Left ventricle myocardium superior (tissue), 1 donor: ENCODE measurements around the gene GRIK3. TPM values are rescaled to one million over a fixed set of nuclear protein-coding genes. Genes with fewer than 3 reads are reported as not detected.
"Not testable (repeated sequence)": the region's sequence is repeated elsewhere in the genome, so short reads cannot be mapped to it uniquely, and the experiment has no call there.

Experiments
- ATAC-seq: fragments of 200-7000 bp; cut with Tn5 transposase; one replicate; pipeline ENCODE4 v1.9.1; 2020; ENCODE audit warnings: mild to moderate bottlenecking, moderate library complexity
- DNase-seq: peaks from one replicate; pipeline ENCODE4 v3.0.0-alpha.2; 2020
- intact Hi-C: fragments of 100-400 bp; cut with micrococcal nuclease; formaldehyde crosslinking; loops from one replicate; pipeline ENCODE4 v1.11.0; 2022
- total RNA-seq: library from RNA; stranded (reverse); fragmentation: NEBNext Ultra II Directional; extraction: Animal tissue kit (Norgen Biotek cat#: 25700); gene quantifications from one replicate; pipeline ENCODE4 v1.2.1, GENCODE V29; 2021
- donor health status: DM: no; HTN: yes; CAD: no; lungs with severe emphysema.

The GRIK3 gene
- total RNA-seq, 1 donor from 2014 or later = 0.62 TPM

DNA sequence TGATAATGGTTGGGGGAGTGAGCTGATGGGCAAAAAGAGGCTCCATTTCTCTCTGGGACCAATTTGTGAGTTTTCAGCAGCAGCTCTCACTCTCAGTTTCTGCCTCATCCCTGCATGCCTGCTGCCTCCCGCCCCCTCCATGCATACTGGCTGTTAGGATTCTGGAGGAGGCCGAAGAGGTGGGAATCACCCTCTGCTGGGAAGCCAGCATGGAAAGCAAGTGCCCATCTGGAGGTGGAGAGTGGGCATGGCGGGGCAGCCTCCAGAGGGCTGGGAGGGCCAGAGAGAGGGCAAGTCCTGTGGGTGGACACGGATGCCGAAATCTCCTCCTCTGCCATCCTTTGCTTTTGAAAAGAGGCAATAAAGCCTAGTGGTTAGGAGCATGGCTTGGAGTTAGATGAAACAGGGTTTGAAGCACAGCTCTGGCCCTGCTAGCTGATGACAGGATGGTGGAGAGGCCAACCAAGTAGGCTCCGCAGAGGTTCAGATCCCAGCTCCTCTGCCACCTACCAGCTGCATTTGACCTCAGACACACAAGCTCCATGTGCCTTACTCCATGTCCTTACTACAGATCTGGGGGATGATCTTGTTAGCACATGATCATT, 113.4 kb downstream of the GRIK3 start:
- ATAC-seq = no peak

DNA sequence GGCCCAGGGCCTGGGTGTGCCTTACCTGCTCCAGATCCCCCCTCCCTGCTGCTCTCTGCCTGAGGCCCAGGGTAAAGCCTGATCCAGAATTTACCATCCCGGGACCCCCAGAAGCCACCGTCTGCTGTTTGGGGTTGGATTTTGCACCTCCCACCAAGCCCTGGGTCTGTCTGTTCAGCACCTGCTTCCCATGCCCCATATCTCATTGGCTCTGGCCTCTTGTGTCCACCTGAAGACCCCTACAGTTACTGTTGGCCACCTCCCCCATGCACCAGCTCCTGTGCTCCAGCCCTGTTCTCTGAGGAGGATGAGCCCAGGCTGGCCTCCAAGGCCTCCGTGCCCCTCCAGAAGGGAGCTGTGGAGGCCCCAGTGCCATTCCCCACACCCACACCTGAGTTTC, 113.9 kb downstream of the GRIK3 start:
- intact Hi-C loops = no loop called here
- no peak for ATAC-seq
- DNase-seq = no peak

More for the DNA sequence above, 113.4 kb downstream of the GRIK3 start:
- intact Hi-C loops = no loop called here
- DNase-seq = no peak

DNA sequence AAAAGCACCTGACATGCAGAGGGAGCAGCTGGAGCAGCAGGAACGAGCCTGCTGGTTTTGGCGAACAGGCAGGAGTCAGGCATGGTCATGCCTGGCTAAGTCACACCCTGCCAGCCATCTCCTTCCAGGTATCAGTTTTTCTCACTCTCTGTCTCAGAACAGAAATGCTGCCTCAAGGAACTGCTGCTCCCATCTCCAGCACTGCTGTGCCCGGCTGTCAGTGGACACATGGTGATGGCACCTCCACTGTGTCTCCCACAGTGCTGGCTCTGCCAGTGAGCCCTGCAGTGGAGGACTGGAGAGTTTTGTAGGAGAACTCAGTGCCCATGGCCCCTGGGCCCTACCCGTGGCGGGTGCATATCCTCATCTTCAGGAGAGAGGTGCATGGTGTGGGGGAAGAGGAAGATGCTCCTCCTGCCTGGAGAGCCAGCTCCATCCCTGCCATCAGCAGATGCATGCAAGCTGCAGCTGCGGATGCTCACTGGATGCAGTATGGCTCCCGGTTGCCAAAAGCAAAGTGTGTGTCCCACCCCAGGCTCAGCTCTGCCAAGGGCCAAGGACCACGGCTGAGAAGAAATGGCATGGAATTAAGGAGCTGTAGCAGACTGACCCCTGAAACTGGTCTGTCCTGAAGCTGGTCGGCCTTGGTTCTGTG, 114.7 kb downstream of the GRIK3 start:
- intact Hi-C loops = no loop called here
- no peak for ATAC-seq

DNA sequence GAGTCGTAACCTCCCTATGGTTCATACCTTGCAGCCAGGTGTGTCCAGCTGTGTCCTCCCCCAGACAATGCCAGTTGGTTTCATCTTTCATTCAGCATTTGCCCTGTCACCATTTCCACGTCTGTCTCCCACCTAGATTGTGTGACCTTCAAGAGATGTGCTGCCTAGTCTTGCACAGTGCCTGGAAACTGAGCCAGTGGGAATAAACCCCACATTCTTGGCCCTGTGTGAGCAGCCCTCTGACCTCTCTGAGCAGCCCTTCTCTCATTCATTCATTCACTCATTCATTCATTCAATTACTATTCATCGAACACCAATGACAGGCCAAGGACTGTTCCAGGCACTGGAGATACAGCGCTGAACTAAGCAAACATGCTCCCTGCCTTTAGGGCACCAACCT, 115.7 kb downstream of the GRIK3 start:
- no peak for DNase-seq
- intact Hi-C loops = no loop called here
- ATAC-seq = no peak

More for the DNA sequence above, 114.7 kb downstream of the GRIK3 start:
- no peak for DNase-seq

DNA sequence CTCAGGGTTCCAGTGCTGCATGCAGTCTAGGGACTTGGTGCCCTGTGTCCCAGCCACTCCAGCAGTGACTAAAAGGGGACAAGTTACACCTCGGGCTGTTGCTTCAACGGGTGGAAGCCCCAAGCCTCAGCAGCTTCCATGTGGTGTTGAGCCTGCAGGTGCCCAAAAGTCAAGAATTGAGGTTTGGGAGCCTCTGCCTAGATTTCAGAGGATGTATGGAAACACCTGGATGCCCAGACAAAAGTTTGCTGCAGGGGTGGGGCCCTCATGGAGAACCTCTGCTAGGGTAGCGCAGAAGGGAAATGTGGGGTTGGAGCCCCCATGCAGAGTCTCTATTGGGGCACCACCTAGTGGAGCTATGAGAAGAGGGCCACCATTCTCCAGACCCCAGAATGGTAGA, 117.8 kb downstream of the GRIK3 start:
- ATAC-seq, DNase-seq, intact Hi-C loops: not testable (repeated sequence)

DNA sequence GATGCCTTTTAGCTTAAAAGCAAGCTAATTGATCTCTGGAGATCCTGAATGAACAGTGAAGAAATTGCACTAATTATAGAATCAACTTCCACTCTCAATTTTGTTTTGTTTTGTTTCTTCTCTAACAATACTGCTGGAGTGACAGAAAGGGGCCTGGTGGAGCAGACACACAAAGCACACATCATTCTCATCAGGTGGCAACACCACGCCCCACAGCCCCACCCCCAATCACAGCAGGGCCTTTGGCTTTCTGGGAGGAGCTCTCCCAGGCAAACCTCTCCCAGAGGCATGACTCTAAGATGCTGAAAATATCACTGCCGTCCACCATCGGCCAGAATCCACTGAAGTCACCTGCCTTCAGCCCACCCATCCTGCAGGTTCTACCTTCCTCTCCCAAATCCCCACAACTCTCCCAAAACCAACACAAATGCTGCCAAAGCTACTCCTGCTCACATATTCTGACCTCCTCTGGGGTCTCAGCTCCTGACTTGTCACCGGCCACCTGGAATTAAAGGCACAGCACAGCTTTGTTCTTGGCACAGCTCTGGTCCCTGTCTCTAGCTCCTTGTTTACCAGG, 120.7 kb downstream of the GRIK3 start:
- ATAC-seq (no peak), DNase-seq (no peak)
- intact Hi-C loops = no loop called here

DNA sequence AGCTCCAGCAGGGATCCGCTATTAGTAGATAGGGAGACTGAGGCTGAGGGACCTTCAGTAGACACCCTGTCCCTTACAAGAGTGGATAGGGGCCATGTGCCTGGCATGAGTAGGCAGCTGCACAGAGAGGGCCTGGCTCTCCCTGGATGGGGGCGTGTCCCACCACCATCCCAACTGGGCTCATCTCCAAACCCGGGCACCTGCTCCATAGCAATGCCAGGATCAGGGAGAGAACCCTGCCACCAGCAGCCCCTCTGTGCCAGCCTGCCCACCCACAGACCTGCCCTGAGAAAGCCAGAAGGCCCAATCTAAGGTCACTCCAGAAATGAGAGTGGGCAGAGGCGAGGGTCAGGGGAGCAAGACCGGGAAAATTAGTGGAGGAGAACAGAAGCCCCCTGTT, 121.3 kb downstream of the GRIK3 start:
- DNase-seq (no peak), ATAC-seq (no peak)
- intact Hi-C loops = no loop called here

DNA sequence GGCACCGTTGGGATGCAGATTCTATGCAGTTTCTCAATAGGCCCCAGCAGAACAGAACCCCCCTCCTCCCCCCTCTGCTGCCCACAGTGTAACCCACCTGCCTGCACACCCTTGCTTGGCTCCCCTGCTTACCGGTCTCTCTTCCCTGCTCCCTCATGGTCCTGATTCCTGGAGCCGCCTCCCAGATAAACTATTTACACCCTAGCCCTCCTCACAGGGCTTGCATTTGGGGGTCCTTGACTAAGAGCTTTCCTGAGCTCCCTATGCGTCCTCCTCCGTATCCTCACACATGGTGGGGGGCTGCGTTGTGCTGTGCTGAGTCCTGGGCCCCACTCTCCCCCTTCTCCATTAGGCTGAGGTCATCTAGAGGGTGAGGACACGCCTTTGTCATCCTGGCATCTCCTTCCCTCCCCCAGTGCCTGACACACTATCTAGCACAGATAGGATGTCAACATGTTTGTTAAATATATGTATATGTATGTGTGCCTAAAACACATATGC, 121.9 kb downstream of the GRIK3 start:
- DNase-seq = no peak
- no peak for ATAC-seq
- intact Hi-C loops = no loop called here

DNA sequence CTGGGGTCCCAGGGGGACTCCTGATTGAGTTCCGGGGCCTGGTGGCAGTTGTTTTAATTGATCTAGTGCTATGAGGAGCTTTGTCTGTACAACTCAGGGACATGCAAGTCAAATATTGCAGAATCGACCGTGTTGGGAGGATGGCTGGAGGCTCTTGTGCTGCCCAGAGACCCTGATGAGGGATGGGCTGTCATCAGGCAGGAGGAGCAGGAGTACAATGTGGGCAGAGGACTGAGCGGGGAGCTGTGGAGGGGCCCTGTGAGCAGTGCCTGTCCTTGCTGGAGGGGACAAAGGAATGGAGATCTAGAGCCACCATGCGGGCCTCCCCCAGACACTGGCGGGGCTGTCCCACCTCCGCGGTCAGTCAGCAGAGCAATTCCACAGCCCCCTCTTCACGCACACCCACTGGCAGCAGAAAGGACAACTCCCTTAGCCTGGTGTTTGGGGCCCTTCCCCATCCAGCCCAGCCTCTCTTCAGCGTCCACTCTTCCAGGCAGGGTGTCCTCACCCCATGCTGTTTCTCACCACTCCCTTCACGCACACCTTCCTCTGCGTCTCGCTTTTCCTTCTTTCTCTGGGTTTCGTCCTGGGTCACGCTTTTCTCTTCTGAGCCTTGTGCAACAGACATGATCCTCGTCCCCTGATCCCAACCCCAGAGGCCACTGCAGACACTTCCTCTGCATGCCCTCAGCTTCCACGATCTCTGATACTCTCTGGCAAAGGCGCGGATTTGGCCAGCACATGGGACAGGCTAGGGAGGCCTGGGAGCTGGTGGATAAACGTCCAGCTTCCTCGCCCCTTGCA, 122.6 kb downstream of the GRIK3 start:
- ATAC-seq (no peak), DNase-seq (no peak)
- intact Hi-C loops = no loop called here

DNA sequence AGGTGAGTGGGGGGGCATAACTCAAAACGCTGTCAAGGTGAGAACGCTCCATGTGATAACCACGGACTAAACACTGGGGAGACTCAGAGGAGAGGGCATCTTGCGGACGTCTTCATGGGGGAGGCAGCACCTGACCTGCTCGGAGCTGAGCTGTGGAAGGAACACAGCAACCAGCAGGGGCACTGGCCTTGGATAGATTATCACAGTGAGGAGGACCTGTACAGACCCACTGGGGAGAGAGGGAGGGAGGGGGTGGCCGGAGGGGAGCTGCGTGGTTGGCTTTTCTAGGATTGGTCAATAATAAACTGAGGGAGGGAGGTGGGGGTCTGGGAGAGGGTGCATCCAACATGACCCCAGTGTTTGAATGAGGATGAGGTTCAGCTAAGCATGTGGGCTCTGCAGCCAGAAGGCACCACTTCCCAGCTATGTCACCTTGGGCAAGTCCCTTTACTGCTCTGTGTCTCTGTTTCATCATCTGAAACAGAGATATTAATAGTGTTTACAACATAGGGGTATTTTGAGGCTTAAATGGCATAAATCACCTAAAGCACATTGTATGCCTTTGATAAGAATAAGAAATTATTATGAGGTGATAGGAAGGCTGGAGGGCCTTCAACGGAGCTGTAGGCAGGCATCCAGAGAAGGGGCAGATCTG, 123.3 kb downstream of the GRIK3 start:
- intact Hi-C loops = no loop called here
- ATAC-seq (no peak), DNase-seq (no peak)

DNA sequence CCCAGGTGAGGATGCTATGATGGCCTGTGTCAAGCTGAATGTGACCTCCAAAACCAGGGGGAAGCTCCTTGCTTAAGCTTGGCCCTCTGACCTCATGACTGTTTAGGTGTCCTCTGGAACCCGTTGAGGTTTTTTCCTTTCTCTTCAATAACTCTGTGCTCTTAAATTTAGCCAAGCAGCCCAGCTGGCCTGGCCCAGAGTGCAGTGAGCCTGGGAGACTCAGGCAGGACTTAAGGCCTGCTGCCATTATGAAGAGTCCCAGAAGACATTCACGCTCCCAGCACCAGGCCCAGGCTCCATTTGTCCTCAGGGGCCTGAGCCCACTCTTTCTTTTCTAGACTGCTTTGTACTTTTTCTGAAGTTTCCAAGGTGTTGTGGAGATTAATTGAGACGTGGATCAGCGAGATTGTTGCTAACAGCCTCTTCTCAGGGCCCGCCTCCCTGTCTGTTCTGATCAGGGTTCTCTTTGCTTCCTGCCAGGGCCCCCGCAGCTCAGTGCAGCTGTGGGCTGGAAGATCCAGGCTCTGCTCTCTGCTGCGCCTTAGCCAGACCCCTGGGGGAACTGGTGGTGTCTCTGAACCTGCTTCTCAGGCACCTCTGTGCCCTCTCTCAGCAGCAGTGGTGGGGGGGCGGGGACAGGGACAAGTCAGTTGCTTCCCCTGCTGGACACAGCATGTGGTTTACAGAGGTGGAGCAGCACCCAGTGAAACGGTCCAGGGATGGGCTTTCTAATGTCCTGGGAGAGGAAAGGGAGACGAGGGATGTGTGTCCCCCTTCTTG, 124.2 kb downstream of the GRIK3 start:
- ATAC-seq = no peak
- intact Hi-C loops = no loop called here

DNA sequence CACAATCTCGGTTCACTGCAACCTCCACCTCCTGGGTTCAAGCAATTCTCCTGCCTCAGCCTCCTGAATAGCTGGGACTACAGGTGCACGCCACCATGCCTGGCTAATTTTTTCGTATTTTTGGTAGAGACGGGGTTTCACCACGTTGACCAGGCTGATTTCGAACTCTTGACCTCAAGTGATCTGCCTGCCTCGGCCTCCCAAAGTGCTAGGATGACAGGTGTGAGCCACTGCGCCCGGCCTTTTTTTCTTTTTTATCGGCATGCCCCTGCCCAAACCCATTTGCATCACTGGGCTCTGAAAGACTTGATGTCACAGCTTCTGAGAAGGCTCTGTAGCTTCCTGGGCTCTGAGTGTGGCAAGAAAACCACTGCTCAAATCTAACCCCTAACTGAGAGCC, 125.0 kb downstream of the GRIK3 start:
- intact Hi-C loops, DNase-seq, ATAC-seq: not testable (repeated sequence)

More for the DNA sequence above, 124.2 kb downstream of the GRIK3 start:
- no peak for DNase-seq

DNA sequence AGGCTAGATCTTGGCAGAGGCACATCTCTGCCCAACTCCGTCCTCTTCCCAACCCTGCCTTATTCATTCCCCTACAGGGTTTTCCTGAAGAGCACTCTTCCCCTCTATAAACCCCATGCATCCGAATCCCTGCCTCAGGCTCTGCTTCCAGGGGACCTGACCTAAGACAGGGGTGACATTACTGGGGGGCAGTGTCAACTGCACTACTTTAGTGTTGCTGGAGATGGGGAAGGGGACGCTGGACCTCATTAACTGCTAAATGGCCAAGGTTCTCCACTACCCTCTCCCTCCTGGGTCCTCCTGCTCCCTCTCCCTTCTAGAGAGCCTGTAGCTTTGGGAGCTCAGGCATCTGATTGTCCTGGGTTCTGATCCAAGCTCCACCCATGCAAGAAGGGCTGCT, 126.2 kb downstream of the GRIK3 start:
- intact Hi-C loops = no loop called here
- DNase-seq = no peak
- ATAC-seq = no peak

DNA sequence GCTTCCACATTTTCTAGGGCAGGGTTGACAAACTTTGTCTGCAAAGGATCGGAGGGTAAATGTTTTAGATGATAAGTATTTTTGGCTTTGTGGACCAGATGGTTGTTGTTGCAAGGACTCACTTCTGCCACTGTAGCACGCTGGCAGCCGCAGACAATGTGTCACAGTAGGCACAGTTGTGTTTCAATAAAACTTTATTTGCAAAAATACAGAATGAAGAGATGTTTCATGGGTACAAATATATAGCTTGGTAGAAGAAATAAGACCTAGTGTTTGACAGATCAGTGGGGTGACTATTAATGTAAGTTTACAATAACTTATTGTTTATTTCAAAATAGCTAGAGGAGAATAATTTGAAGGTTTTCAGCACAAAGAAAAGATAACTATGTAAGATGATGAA, 127.8 kb downstream of the GRIK3 start:
- ATAC-seq = no peak
- DNase-seq = no peak
- intact Hi-C loops = no loop called here

DNA sequence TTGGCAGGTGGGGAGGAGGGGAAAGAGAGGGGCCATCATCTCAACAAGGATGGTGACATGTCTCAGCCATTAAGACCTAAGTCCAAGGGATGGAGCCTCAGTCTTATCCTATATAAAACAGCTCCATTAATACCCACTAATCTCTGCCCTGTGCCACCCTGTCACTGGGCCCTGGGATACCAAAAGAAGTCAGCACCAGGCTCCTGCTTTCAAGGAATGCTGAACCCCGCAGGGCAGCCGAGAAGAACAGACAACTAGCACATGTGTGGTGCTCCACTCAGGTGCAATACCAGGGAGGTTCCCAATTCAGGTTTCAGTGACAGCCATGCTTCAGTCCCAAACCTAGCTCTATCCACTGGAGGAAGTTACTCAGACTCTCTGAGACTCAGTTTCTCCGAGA, 128.4 kb downstream of the GRIK3 start:
- ATAC-seq (no peak), DNase-seq (no peak)
- intact Hi-C loops = no loop called here

DNA sequence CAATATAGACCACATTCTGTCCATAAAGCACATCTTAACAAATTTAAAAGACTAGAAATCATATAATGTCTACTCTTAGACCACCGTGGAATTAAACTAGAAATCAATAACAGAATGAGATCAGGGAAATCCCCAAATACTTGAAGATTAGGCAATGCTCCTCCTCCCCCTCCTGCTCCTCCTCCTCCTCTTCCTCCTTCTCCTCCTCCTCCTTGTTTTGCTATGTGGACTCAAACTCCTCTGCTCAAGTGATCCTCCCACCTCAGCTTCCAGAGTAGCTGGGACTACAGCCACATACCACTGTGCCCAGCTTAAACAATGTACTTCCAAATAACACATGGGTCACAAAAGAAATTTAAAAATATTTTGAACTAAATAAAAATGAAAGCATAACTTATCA, 134.2 kb downstream of the GRIK3 start:
- intact Hi-C loops = no loop called here
- ATAC-seq (no peak), DNase-seq (no peak)

DNA sequence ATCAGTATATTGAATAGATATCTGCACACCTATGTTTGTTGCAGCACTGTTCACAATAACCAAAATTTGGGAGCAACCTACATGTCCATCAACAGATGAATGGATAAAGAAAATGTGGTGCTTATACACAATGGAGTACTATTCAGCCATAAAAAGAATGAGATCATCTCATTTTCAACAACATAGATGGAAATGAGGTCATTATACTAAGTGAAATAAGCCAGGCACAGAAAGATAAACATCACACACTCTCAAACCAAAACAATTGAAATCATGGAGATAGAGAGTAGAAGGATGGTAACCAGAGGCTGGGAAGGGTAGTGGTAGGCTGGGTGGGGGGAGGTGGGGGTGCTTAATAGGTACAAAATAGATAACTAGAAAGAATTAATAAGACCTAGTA, 136.5 kb downstream of the GRIK3 start:
- intact Hi-C loops, DNase-seq, ATAC-seq: not testable (repeated sequence)

DNA sequence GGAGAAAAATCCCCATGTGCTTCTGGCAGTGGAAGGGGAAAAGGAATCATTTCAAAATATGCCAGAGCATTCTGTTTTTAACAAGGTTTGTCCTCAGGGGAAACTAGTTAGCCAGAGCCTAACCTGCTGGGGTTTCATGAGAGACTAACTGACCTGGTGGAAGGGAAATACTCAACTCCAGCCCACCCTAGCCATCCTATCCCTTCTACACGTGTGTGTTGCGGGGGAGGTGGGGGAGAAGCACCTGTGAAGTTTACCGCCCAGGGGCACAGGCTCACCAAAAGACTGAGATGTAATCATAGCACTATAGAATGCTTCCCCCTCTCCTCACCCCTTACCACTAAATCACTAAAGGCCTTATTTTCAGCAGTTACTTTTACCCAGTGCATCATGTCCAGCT, 139.5 kb downstream of the GRIK3 start:
- DNase-seq (no peak), ATAC-seq (no peak)
- intact Hi-C loops = no loop called here

DNA sequence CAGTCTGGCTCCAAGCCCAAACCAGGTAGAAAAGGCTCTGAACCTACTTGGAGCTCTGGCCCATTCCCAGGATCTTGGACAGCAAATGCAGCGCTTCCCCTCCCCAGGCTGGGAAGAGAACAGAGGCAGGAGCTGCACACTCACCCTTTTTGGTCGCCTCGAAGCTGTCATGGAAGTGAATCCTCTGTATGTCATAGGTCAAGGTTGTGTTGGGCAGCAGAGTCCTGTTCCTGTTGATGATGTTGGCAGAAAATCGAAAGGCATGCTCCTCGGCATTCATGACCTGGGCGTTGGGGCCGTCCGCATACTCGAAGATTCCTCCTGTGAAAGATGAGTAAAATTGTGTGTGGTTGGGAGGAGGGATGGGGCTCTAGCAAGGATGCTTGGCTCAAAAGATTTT, 143.5 kb downstream of the GRIK3 start:
- ATAC-seq = no peak
- intact Hi-C loops = no loop called here
- no peak for DNase-seq
